ENCODE measurements around the gene C9.

C9 gene

GRCh38 chr5:39260095-39260494 lies 104.2 kb downstream of the C9 start:
- TF ChIP-seq FOXP2 (optimal IDR thresholded peaks at IDR 0.05; ENCODE audit: borderline replicate concordance, extremely low read depth, extremely low read length, insufficient read depth) = no peak
- TF ChIP-seq, protein P1, sequence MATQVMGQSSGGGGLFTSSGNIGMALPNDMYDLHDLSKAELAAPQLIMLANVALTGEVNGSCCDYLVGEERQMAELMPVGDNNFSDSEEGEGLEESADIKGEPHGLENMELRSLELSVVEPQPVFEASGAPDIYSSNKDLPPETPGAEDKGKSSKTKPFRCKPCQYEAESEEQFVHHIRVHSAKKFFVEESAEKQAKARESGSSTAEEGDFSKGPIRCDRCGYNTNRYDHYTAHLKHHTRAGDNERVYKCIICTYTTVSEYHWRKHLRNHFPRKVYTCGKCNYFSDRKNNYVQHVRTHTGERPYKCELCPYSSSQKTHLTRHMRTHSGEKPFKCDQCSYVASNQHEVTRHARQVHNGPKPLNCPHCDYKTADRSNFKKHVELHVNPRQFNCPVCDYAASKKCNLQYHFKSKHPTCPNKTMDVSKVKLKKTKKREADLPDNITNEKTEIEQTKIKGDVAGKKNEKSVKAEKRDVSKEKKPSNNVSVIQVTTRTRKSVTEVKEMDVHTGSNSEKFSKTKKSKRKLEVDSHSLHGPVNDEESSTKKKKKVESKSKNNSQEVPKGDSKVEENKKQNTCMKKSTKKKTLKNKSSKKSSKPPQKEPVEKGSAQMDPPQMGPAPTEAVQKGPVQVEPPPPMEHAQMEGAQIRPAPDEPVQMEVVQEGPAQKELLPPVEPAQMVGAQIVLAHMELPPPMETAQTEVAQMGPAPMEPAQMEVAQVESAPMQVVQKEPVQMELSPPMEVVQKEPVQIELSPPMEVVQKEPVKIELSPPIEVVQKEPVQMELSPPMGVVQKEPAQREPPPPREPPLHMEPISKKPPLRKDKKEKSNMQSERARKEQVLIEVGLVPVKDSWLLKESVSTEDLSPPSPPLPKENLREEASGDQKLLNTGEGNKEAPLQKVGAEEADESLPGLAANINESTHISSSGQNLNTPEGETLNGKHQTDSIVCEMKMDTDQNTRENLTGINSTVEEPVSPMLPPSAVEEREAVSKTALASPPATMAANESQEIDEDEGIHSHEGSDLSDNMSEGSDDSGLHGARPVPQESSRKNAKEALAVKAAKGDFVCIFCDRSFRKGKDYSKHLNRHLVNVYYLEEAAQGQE (IDR thresholded peaks at IDR 0.05; ENCODE audit: insufficient read depth in 1 of 2, low read depth in 2 of 2, low read length in 2 of 2) = no peak
- no peak for TF ChIP-seq TAF1 (IDR thresholded peaks at IDR 0.05; ENCODE audit: borderline replicate concordance, insufficient read depth, low read length)
- no peak for TF ChIP-seq SIN3A (IDR thresholded peaks at IDR 0.05; ENCODE audit: borderline replicate concordance, insufficient read depth, low read length)
- TF ChIP-seq POLR2AphosphoS5 (IDR thresholded peaks at IDR 0.05; ENCODE audit: low read depth, low read length) = no peak

GRCh38 chr5:39257554-39257953 lies 106.7 kb downstream of the C9 start:
- no peak for TF ChIP-seq FOXP2 (optimal IDR thresholded peaks at IDR 0.05; ENCODE audit: borderline replicate concordance, extremely low read depth, extremely low read length, insufficient read depth)

- TF ChIP-seq TAF1 (IDR thresholded peaks at IDR 0.05; ENCODE audit: borderline replicate concordance, insufficient read depth, low read length) (no peak), SIN3A (IDR thresholded peaks at IDR 0.05; ENCODE audit: borderline replicate concordance, insufficient read depth, low read length) (no peak), FOXP2 (optimal IDR thresholded peaks at IDR 0.05; ENCODE audit: borderline replicate concordance, extremely low read depth, extremely low read length, insufficient read depth) (no peak), POLR2AphosphoS5 (IDR thresholded peaks at IDR 0.05; ENCODE audit: low read depth, low read length) (no peak)
- TF ChIP-seq, protein P1 (IDR thresholded peaks at IDR 0.05; ENCODE audit: insufficient read depth in 1 of 2, low read depth in 2 of 2, low read length in 2 of 2) = no peak
Observed at GRCh38 chr5:39256477-39257235, 107.6 kb downstream of the C9 start.

DNA sequence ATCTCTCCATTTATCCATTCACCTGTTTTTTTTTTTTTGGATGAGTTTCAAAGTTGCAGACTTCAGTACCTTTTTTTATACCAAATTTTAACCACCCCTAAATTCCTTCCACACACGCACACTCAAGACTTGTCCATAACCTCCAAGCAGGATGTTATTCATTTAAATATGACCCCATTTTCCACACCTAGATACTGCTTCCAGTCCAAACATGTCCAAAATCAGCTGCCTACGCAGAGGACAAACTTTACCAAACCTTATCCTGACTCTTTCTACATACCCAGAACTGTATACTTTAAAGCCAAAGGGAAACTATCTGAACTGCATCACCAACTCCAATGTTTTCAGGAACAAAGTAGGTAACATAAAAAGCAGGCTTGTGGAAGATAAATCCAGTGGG lies 108.9 kb downstream of the C9 start:
- TF ChIP-seq FOXP2 (optimal IDR thresholded peaks at IDR 0.05; ENCODE audit: borderline replicate concordance, extremely low read depth, extremely low read length, insufficient read depth) (no peak), TAF1 (IDR thresholded peaks at IDR 0.05; ENCODE audit: borderline replicate concordance, insufficient read depth, low read length) (no peak), POLR2AphosphoS5 (IDR thresholded peaks at IDR 0.05; ENCODE audit: low read depth, low read length) (no peak), SIN3A (IDR thresholded peaks at IDR 0.05; ENCODE audit: borderline replicate concordance, insufficient read depth, low read length) (no peak)
- TF ChIP-seq, protein P1 (IDR thresholded peaks at IDR 0.05; ENCODE audit: insufficient read depth in 1 of 2, low read depth in 2 of 2, low read length in 2 of 2) = no peak

DNA sequence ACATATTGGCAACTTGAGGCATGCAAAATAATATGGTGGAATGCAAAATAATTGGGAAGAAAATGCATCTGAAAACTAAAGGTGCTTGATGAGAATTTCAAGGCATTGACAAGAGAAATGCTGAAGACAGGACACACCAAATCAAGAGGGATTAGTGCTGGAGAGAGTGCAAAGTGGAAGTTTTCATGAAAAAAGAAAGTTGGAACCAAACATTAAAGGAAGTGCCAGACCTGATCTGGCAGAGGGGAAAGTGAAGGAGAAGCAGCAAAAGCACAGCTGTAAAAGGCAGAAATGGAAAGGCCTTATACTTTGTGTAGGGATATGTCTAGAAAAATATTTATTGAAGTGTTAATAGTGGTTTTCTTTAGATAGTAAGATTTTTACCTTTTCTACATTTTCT lies 109.6 kb downstream of the C9 start:
- TF ChIP-seq FOXP2 (optimal IDR thresholded peaks at IDR 0.05; ENCODE audit: borderline replicate concordance, extremely low read depth, extremely low read length, insufficient read depth) = no peak
- TF ChIP-seq TAF1 (IDR thresholded peaks at IDR 0.05; ENCODE audit: borderline replicate concordance, insufficient read depth, low read length) = no peak
- no peak for TF ChIP-seq POLR2AphosphoS5 (IDR thresholded peaks at IDR 0.05; ENCODE audit: low read depth, low read length)
- TF ChIP-seq, protein P1 (IDR thresholded peaks at IDR 0.05; ENCODE audit: insufficient read depth in 1 of 2, low read depth in 2 of 2, low read length in 2 of 2) = no peak
- TF ChIP-seq SIN3A (IDR thresholded peaks at IDR 0.05; ENCODE audit: borderline replicate concordance, insufficient read depth, low read length) = no peak

Measured in PFSK-1 (cell line).